Measurements from ENCODE around the gene L3MBTL4.

The L3MBTL4 gene

GRCh38 chr18:6251084-6251483, 163.6 kb downstream of the L3MBTL4 start:
- DNase-seq (ENCODE audit: low read depth in 2 of 2): no peak

DNA sequence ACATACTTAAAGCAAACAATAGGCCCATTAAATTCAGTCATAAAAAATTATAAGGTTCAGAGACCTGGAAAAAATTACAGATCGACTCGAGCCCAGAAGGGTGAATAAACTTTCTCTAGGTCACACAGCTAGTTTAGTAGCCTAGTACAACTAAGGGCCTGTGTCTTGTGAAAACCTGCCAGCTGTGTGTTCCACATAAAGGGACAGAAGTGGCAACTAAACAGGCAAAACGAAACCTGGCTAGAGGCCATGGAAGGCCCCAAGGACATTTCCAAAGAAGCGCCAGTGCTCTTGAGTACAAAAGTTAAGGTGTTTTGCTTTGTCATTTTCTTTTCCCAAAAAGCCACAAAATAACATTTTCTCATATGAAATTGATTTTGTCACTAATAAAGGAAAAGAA, 164.9 kb downstream of the L3MBTL4 start:
- DNase-seq (ENCODE audit: low read depth in 2 of 2): no peak

DNA sequence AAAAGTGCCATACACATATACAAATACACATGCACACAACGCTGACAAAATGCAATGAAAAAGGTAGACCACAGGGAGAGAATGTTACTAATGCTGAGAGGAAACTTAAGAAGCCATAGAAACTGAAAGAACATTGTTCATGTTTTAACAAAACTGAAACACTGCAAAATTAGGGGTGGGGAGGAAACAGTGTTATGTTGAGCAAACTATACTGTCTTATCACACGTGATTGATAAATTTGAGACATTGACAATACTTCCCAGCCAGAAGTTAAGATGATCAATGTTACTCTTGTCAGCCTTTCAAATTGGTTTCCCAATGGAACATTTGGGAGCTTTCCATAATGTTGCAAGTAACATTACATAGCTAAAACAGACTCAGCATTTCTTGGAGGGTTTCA, 165.5 kb downstream of the L3MBTL4 start:
- no peak for DNase-seq (ENCODE audit: low read depth in 2 of 2)

DNA sequence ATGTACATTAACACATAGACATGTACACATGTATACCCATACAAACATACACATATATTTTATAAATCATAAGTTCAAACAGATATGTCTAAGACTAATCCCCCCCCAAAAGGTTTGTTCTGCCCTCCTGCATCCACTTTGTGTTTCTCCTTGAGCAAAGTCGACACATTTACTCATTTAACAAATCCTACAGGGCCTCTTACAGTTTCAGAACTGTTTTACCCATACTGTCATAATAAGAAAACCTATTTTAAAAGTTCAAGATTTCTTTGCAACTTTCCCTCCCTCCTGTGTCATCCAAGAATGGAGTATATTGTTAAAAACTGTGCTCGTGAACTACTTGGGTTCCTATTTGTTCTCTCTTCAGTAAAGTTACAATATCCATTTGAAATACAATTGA, 166.7 kb downstream of the L3MBTL4 start:
- DNase-seq (ENCODE audit: low read depth in 2 of 2): no peak

GRCh38 chr18:6242004-6242403, 172.7 kb downstream of the L3MBTL4 start:
- DNase-seq (ENCODE audit: low read depth in 2 of 2): no peak

DNA sequence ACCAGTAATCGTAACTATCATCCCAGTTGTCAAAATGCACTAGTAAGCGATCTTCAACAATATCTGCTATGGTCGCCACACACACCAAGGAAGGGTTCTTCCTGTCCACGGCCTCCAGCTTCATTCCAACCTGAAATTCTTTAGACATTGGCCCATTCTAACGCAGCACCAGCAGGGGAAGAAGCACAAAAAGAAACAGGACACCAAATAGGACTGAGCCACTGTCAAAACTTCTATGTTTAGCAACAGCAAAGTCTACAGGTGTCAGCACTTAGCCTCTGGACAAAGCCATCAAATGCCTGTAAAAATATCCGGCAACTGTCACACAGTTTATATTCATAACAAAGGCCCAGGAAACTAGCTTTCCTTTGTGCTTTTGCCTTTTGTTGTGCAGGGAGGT, 175.0 kb downstream of the L3MBTL4 start:
- DNase-seq (ENCODE audit: low read depth in 2 of 2): no peak

DNA sequence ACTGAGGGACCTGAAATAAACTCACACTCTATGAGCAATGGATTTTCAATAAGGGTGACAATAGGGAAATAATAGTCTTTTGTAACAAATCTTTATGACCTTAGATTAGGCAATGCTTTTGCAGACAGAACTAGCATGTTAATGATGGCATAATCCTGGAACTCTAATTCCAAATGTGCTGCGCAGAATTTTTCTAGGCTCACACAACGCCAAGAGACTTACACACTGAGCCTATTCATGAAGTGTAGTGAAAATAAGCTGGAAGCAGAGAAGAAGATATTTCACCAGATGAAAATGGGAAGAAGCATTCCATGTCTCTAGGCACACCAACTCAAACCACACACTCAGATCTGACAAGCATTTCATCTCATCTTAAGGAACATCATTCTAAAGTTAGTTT, 178.5 kb downstream of the L3MBTL4 start:
- no peak for DNase-seq (ENCODE audit: low read depth in 2 of 2)

GRCh38 chr18:6222271-6222670, 192.4 kb downstream of the L3MBTL4 start:
- DNase-seq (ENCODE audit: low read depth in 2 of 2): no peak

- DNase-seq (ENCODE audit: low read depth in 2 of 2): no peak
Observed at GRCh38 chr18:6221602-6222014, 193.1 kb downstream of the L3MBTL4 start.

DNA sequence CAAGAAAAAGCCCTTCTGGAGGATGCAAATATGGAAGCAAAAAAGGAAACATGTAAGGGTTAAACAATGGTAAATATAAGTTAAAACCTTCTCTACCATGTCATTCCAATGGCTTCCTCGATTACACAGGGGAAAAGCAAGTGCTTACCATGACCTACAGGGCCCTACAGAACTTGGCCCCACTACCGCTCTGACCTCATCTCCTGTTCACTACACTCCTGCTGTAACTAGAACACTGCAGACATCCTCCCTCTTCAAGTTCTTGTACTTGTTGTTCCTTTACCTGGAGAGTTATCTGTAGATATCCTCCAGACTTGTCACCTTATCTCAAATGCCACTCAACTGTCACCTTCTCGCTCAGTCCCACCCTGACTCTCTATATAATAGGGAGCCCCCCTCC, 194.6 kb downstream of the L3MBTL4 start:
- DNase-seq (ENCODE audit: low read depth in 2 of 2): no peak

GRCh38 chr18:6219116-6219717, 195.5 kb downstream of the L3MBTL4 start:
- no peak for DNase-seq (ENCODE audit: low read depth in 2 of 2)

- no peak for DNase-seq (ENCODE audit: low read depth in 2 of 2)
Observed at GRCh38 chr18:6215888-6216287, 198.8 kb downstream of the L3MBTL4 start.

DNA sequence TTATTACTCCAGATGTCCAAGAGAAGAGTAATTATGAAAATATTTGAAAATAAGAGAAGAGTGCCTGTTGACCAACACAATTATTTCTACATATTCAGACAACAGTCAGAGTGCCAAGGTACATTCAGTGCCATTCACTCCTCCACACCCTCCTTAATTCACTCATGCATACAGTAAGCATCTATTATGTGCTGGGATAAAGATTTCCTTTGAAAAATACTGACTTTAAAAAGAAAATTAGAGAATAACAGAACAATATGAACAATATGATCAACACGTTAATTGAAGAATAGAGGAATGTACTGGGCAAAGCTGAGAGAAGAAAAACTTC, 203.6 kb downstream of the L3MBTL4 start:
- DNase-seq (ENCODE audit: low read depth in 2 of 2): no peak

DNA sequence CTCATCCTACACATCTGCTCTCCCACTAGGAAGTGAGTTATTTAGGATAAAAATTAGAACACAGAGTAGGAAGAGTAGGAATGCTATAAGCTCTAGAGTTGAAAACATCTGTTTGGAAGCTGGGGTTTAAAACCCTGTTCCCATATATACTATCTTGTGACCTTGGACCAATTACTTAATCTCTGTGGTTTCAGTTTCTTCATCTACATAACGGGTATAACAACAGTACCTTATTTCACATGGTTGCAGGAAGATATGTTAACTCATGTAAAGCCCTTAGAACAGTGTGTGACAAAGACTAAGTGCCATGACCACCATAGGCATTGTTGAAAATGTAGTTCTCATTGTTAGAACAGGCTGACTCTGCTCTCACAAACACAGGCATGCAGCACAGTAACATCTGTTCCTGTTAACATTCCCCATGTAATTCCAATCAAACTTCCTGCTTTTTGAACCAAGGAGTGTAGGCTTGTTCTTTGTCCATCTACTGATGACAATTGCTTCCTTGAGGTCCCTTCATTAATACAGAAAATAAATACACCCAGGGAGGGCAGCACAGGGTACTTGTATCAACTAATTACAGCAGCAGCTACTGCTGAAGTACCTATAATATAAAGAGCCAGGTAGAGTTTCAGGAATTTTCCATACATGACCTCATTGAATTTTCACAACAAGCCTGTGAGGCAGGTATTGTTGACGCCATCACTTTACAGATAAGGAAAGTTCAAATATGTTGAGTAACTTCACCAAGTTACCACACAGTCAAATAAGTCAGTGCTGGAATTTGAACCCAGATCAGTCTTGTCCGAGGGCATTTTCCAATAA, 204.2 kb downstream of the L3MBTL4 start:
- no peak for DNase-seq (ENCODE audit: low read depth in 2 of 2)

GRCh38 chr18:6207941-6208340, 206.8 kb downstream of the L3MBTL4 start:
- no peak for DNase-seq (ENCODE audit: low read depth in 2 of 2)

DNA sequence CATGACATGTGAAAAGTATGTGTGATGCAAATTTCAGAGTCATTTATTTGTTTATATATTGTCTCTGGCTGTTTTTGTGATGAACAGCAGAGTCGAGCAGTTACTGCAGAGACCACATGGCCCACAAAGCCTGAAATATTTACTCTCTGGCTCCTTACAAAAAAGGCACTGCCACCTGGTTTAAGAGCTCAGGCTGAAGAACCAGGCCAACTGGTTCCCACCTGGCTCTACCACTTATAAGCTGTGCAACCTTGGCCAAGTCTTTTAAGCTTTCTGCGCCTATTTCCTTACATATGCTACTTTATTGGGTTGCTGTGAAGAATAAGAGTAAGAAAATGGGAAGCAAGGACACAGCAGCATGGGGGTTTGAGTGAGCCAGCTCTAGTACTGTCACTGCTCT, 207.6 kb downstream of the L3MBTL4 start:
- no peak for DNase-seq (ENCODE audit: low read depth in 2 of 2)

GRCh38 chr18:6205706-6206105, 209.0 kb downstream of the L3MBTL4 start:
- no peak for DNase-seq (ENCODE audit: low read depth in 2 of 2)

- no peak for DNase-seq (ENCODE audit: low read depth in 2 of 2)
Observed at GRCh38 chr18:6204476-6204875, 210.2 kb downstream of the L3MBTL4 start.

GRCh38 chr18:6203791-6204190, 210.9 kb downstream of the L3MBTL4 start:
- no peak for DNase-seq (ENCODE audit: low read depth in 2 of 2)

- no peak for DNase-seq (ENCODE audit: low read depth in 2 of 2)
Observed at GRCh38 chr18:6202861-6203260, 211.8 kb downstream of the L3MBTL4 start.

GRCh38 chr18:6200204-6200774, 214.4 kb downstream of the L3MBTL4 start:
- no peak for DNase-seq (ENCODE audit: low read depth in 2 of 2)

GRCh38 chr18:6199777-6200176, 214.9 kb downstream of the L3MBTL4 start:
- DNase-seq (ENCODE audit: low read depth in 2 of 2): no peak

- DNase-seq (ENCODE audit: low read depth in 2 of 2): no peak
Observed at GRCh38 chr18:6198585-6198984, 216.1 kb downstream of the L3MBTL4 start.
